ENCODE results near the gene CCDC183. TPM values are rescaled to one million over a fixed set of nuclear protein-coding genes. Genes with fewer than 3 reads are reported as not detected.

The CCDC183 gene
- total and polyA plus RNA-seq, 9 donors = 0.47 to 11.8 (median 5.7) TPM

GRCh38 chr9:136756134-136756438 lies 40.1 kb upstream of the CCDC183 start:
- Histone ChIP-seq H3K27me3 (no peaks in the 10 kb centered on the region), H3K27ac (no peak overlapping the region), H3K4me1 (ENCODE audit: insufficient read depth) (no peaks in the 10 kb centered on the region), H3K9me3 (no peaks in the 10 kb centered on the region), H3K36me3 (no peaks in the 10 kb centered on the region), H3K4me3 (no peak overlapping the region)
- WGBS, 3 donors = 85 to 98% (median 88%) methylated on average over 4 of the region's 4 CpGs
- no peak for DNase-seq
- intact Hi-C loops (cut with DNase I) = no loop called here
- TF ChIP-seq POLR2A (IDR thresholded peaks at IDR 0.05) = no peak
- no peak for TF ChIP-seq CTCF (IDR thresholded peaks at IDR 0.05)
- TF ChIP-seq EP300 (IDR thresholded peaks at IDR 0.05) = no peak

- H3K9me3 ChIP-seq = no peaks in the 10 kb centered on the region
- no peak for TF ChIP-seq POLR2A (IDR thresholded peaks at IDR 0.05)
- TF ChIP-seq EP300 (IDR thresholded peaks at IDR 0.05) = no peak
- no peak for TF ChIP-seq CTCF (IDR thresholded peaks at IDR 0.05)
- WGBS, 3 donors = 90 to 91% (median 90%) methylated on average over 18 of the region's 18 CpGs
- no peaks in the 10 kb centered on the region for H3K4me1 ChIP-seq (ENCODE audit: insufficient read depth)
- intact Hi-C loops (cut with DNase I) = no loop called here
- H3K4me3 ChIP-seq = no peak overlapping the region
- DNase-seq = no peak
- H3K27ac ChIP-seq = no peak overlapping the region
- H3K36me3 ChIP-seq = no peaks in the 10 kb centered on the region
- H3K27me3 ChIP-seq = no peaks in the 10 kb centered on the region
Observed at GRCh38 chr9:136756836-136757235, 39.3 kb upstream of the CCDC183 start.

GRCh38 chr9:136757328-136757727 lies 38.8 kb upstream of the CCDC183 start:
- no peak for TF ChIP-seq EP300 (IDR thresholded peaks at IDR 0.05)
- no peak for TF ChIP-seq CTCF (IDR thresholded peaks at IDR 0.05)
- no peak for TF ChIP-seq POLR2A (IDR thresholded peaks at IDR 0.05)
- Histone ChIP-seq H3K9me3 (no peaks in the 10 kb centered on the region), H3K4me3 (no peak overlapping the region), H3K4me1 (ENCODE audit: insufficient read depth) (no peaks in the 10 kb centered on the region), H3K27ac (no peak overlapping the region), H3K36me3 (no peaks in the 10 kb centered on the region), H3K27me3 (no peaks in the 10 kb centered on the region)
- intact Hi-C loops (cut with DNase I) = no loop called here
- no peak for DNase-seq
- WGBS, 3 donors = 83 to 92% (median 83%) methylated on average over 19 to 20 of the region's 20 CpGs

GRCh38 chr9:136757751-136758140 lies 38.4 kb upstream of the CCDC183 start:
- no peaks in the 10 kb centered on the region for H3K36me3 ChIP-seq
- intact Hi-C loops (cut with DNase I) = no loop called here
- no peak overlapping the region for H3K4me3 ChIP-seq
- H3K27me3 ChIP-seq = no peaks in the 10 kb centered on the region
- no peak overlapping the region for H3K27ac ChIP-seq
- WGBS, 3 donors = 80 to 87% (median 84%) methylated on average over 20 of the region's 20 CpGs
- TF ChIP-seq POLR2A (IDR thresholded peaks at IDR 0.05) = no peak
- no peaks in the 10 kb centered on the region for H3K9me3 ChIP-seq
- no peaks in the 10 kb centered on the region for H3K4me1 ChIP-seq (ENCODE audit: insufficient read depth)
- no peak for DNase-seq

GRCh38 chr9:136759001-136759400 lies 37.1 kb upstream of the CCDC183 start:
- TF ChIP-seq CTCF (IDR thresholded peaks at IDR 0.05) (no peak), EP300 (IDR thresholded peaks at IDR 0.05) (no peak), POLR2A (IDR thresholded peaks at IDR 0.05) (no peak)
- H3K27ac ChIP-seq = no peak overlapping the region
- no peaks in the 10 kb centered on the region for H3K27me3 ChIP-seq
- intact Hi-C loops (cut with DNase I) = no loop called here
- no peaks in the 10 kb centered on the region for H3K36me3 ChIP-seq
- H3K4me1 ChIP-seq (ENCODE audit: insufficient read depth) = no peaks in the 10 kb centered on the region
- no peaks in the 10 kb centered on the region for H3K9me3 ChIP-seq
- no peak for DNase-seq
- no peak overlapping the region for H3K4me3 ChIP-seq
- 81 to 89% (median 83%) methylated on average over 9 of the region's 9 CpGs for WGBS, 3 donors
